Head of caudate nucleus (tissue), 42 donors: Measurements from ENCODE around the gene SLC38A2.

Source experiments
- DNase-seq, 42 donors: peaks; one replicate each; pipeline versions ENCODE4 v3.0.0 to v3.0.0-alpha.2; 2020 to 2021; ENCODE audit warnings: mixed read lengths in 7 of 42
- intact Hi-C: fragments of 100-400 bp; cut with DNase I; formaldehyde crosslinking; loops from one replicate; pipeline ENCODE4 v1.15.0; 2022

The SLC38A2 gene

DNA sequence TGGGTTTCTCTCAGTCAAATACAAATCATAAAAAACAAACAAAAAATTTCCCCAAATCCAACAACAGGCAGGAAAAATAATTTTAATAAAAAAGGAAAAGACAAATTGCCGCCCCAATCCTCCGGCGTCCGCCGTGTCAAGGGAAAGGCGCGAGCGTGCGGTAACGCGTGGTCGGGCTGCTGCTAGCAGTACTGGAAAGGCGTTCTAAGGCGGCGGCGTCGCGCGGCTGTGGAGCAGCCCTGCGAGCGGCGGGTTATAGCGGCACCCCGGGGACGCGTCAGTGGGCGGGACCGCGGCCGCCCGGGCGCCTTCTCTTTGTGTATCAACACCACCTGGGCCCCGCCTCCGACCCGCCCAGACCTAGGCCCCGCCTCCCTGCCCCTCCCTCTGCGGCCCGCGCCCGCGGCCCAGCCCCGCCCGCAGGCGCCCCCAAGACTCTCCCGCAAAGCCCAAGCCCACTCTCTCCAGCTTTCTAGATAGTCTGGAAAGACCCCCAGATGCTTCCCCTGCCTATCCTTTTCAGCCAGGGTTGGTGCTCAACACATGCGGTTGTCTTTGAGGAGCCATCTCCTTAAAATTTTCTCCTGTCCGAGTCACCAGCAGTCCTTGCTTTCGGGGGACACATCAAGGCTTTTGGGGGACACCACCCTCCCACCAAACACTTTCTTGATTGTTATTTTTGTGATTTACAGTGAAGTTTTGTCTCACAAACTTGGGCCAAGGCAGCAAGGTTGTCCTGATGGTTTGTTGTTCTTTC lies at the start of gene SLC38A2:
Gene SLC38A2 (minus strand): TSS at position 230 of the 757 bp plus-strand sequence. CDS start 1,480 bp downstream, outside the sequence.
- DNase-seq = peak; percentile 96 to 100 (median 98)
- intact Hi-C loops = loop anchor here (5.0 kb wide), 1 partner anchor 380 kb away; the partner anchor contains the start of gene SCAF11

GRCh38 chr12:46419675-46420074 lies 47.1 kb upstream of the SLC38A2 start:
- DNase-seq = no peak
- intact Hi-C loops = no loop called here

GRCh38 chr12:46415552-46415951 lies 43.0 kb upstream of the SLC38A2 start:
- no peak for DNase-seq
- intact Hi-C loops = no loop called here

- DNase-seq = no peak
- intact Hi-C loops = no loop called here
Measured at GRCh38 chr12:46414591-46415268, 42.2 kb upstream of the SLC38A2 start.

DNA sequence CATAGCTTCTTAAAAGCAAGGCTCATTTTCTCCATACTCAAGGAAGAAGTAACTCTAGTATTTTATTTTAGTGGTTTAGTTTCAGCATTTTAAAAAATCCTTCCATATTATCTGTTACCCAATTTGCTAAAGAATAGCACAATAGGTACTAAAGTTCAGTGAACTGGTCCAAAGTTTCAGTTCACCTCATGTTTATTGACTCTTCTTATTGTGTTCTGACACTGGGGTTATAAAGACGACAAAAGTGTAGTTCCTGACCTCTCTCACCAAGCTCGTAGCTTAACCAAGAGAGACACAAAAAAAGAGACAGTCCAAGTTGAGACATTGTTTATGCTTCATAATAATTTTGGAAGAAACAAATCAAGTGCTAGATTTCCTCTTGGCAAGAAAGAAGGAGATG lies 40.8 kb upstream of the SLC38A2 start:
- intact Hi-C loops = no loop called here
- DNase-seq = no peak

GRCh38 chr12:46412857-46413256 lies 40.3 kb upstream of the SLC38A2 start:
- no peak for DNase-seq
- intact Hi-C loops = no loop called here

GRCh38 chr12:46410495-46410894 lies 37.9 kb upstream of the SLC38A2 start:
- intact Hi-C loops = no loop called here
- no peak for DNase-seq

GRCh38 chr12:46409974-46410373 lies 37.4 kb upstream of the SLC38A2 start:
- no peak for DNase-seq
- intact Hi-C loops = no loop called here

DNA sequence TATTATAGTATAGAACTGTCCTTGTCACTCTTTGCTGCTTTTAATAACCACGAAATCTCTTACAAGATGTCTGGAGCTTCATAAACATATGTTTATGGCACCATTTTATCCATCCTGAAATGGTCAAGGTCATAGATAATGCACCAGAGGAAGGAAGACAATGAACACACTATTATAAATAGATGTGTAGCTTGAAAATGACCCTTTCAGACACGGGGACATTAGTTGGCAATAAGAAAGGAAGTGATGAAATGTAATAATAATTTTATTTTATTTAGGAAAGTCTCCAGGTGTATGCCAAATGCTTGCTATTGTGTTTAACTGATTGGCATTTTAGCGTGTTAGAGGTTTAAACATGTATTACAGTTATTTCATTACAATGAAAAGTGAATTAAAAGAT lies 36.8 kb upstream of the SLC38A2 start:
- intact Hi-C loops = no loop called here

GRCh38 chr12:46408441-46408840 lies 35.9 kb upstream of the SLC38A2 start:
- intact Hi-C loops = no loop called here
- no peak for DNase-seq

More for the DNA sequence above, 36.8 kb upstream of the SLC38A2 start:
- DNase-seq = no peak

GRCh38 chr12:46407361-46407760 lies 34.8 kb upstream of the SLC38A2 start:
- intact Hi-C loops = no loop called here
- DNase-seq = no peak

- intact Hi-C loops = no loop called here
- no peak for DNase-seq
Measured at GRCh38 chr12:46406352-46407027, 33.9 kb upstream of the SLC38A2 start.

- intact Hi-C loops = no loop called here
- no peak for DNase-seq
Measured at GRCh38 chr12:46404733-46405132, 32.2 kb upstream of the SLC38A2 start.

DNA sequence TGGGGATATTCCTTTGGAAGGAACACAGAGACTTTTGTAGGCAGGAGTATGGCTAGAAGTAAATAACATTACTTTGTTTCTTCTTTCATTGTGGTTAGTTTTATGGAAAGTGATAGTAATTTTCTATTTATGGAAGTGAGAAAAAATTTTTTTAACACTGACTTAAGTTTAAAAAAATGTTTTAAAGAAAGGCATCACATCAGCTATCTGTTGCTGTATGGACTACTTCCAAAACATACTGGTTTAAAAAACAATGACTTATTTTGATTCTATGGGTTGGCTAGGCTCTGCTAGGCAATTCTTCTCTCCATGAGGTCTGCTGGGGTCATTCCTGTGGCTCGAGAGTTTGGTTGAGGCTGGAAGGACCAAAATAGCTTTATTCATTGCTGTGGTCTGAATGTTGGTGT lies 31.7 kb upstream of the SLC38A2 start:
- no peak for DNase-seq
- intact Hi-C loops = no loop called here

- intact Hi-C loops = no loop called here
Measured at GRCh38 chr12:46403719-46404070, 31.1 kb upstream of the SLC38A2 start.

DNA sequence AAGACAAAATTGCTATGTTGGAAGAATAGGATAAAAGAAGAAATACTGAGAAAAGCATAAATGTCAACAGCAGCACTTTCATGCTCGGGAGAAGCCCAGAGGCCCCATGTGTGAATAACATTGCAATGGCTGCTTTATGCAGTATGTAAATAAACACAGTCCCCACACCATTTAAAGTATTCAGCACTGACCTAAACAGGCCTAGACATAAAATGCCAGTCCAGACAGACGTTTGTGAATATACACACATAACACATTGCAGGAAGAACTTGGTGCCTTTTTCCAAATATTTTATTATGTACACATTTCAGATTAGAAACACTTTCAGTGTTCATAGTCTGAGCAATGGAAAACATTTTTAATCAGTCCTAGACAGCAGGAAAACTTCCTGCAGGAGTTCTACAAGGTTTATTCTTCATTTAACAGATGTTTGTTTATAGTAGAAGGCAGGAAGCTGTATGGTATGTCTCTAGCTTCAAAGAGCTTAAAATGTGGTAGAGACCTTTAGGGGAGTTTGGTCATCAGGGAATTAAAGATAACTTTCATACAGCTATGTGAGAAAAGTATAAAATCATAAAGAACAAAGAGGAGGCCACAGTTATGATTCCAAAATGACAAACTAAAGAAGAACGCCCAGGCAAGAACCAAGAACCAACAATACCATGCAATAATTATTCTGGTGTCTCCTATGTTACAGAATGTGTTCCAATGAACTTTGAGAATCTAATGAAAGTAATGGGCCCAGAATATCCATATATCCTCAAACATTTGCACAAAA lies 30.6 kb upstream of the SLC38A2 start:
- no peak for DNase-seq
- intact Hi-C loops = no loop called here

More at GRCh38 chr12:46403719-46404070, 31.1 kb upstream of the SLC38A2 start:
- DNase-seq = no peak

GRCh38 chr12:46402451-46402850 lies 29.9 kb upstream of the SLC38A2 start:
- intact Hi-C loops = no loop called here
- no peak for DNase-seq

- peak in 1 of 42 donors; percentile 16 for DNase-seq
- intact Hi-C loops = no loop called here
Measured at GRCh38 chr12:46401662-46402061, 29.1 kb upstream of the SLC38A2 start.

- intact Hi-C loops = no loop called here
- DNase-seq = no peak
Measured at GRCh38 chr12:46400406-46400805, 27.8 kb upstream of the SLC38A2 start.
